MM.1S (cell line): ENCODE results near the gene HCFC2.

Experiments
- CTCF ChIP-seq: fragments of 300-600 bp; sonication (generic); IDR thresholded peaks from 2 replicates; pipeline ENCODE4 v1.5.1; 2016; ENCODE audit warnings: antibody characterized with exemption, low read length, mixed read lengths
- EZH2 ChIP-seq: fragments of 300-600 bp; sonication (generic); optimal IDR thresholded peaks from 2 replicates; pipeline ENCODE3; 2017; ENCODE audit warnings: low read depth, mild to moderate bottlenecking, antibody characterized with exemption, low read length, mixed read lengths
- EZH2phosphoT487 ChIP-seq: fragments of 300-600 bp; sonication (generic); IDR thresholded peaks from 2 replicates; pipeline ENCODE4 v1.6.1; 2018; ENCODE audit warnings: antibody characterized with exemption, low read length

DNA sequence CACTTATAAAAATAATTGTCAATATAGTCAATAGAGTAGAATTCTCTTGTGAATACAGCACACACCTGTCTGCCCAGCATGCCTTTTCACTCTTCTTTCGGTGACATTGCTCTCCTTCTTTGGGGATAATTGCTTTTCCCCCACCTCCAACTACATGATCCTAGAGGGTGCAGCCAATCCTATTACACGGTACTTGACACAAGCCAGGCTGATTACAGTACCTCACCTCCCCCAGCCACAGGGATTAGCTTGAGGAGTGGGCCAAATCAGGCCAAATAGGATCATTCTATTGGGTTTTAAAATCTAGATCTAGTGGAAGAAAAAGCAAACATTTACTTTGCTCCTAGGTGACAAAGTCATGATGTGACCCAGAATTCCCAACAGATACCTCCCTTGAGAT is 90.5 kb downstream of the HCFC2 start:
- TF ChIP-seq CTCF = no peak
- TF ChIP-seq EZH2 = no peak
- TF ChIP-seq EZH2phosphoT487 = no peak
